ENCODE data around the gene EXOC2. TPM values are rescaled to one million over a fixed set of nuclear protein-coding genes. Genes with fewer than 3 reads are reported as not detected.

EXOC2 gene
- total RNA-seq, 1 experiment from 2014 or later = 30.5 TPM

DNA sequence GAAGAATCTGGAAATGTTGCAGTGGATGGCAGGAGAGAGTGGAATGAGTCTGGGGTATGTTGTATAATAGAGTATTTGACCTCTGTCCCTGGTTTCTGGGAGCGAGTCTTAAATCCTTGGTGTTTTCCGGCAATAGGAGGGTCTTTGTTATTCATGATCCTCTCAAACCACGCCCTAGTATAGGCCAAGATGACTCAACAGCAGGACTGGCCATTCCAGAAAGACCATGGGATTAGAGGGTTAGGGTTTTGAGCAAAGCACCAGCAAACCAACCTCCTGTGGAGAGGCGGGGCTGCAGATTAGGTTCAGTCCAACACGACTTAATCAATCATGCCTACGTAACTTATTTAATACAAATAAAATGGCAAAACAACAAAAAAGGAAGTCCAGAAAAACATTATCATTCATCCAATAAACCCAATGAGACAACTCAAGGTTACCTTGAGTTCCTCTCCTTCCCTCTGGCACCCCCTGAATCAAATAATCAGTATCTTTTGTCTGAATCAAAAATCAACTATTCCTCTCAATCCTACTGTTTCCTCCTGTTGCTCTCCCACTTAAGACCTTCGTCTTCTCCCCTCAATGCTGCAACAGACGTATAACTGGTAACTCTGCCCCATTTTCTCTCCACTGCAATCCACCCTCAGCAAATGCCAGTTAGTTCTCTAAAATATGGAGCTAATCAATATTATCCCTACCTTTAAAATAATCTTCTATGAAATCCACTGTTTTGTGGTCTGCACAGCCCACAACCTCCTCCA lies 51.5 kb downstream of the EXOC2 start:
- no peak overlapping the region for H3K27ac ChIP-seq (ENCODE audit: low read length)
- no peaks in the 10 kb centered on the region for H3K36me3 ChIP-seq (ENCODE audit: control insufficient read depth, insufficient read depth, low read length)
- no peak overlapping the region for H3K4me3 ChIP-seq (ENCODE audit: low read depth in 2 of 2, low read length in 2 of 2)
- H3K27me3 ChIP-seq (ENCODE audit: control insufficient read depth, insufficient read depth, low read length) = no peaks in the 10 kb centered on the region
- no peak for TF ChIP-seq SIN3A (IDR thresholded peaks at IDR 0.05; ENCODE audit: borderline replicate concordance, insufficient read depth, low read depth, low read length)
- TF ChIP-seq POLR2AphosphoS5 (IDR thresholded peaks at IDR 0.05; ENCODE audit: low read depth, low read length) = no peak
- TF ChIP-seq TCF7L2 (IDR thresholded peaks at IDR 0.05; ENCODE audit: low read depth, low read length) = no peak
- TF ChIP-seq, protein P1, sequence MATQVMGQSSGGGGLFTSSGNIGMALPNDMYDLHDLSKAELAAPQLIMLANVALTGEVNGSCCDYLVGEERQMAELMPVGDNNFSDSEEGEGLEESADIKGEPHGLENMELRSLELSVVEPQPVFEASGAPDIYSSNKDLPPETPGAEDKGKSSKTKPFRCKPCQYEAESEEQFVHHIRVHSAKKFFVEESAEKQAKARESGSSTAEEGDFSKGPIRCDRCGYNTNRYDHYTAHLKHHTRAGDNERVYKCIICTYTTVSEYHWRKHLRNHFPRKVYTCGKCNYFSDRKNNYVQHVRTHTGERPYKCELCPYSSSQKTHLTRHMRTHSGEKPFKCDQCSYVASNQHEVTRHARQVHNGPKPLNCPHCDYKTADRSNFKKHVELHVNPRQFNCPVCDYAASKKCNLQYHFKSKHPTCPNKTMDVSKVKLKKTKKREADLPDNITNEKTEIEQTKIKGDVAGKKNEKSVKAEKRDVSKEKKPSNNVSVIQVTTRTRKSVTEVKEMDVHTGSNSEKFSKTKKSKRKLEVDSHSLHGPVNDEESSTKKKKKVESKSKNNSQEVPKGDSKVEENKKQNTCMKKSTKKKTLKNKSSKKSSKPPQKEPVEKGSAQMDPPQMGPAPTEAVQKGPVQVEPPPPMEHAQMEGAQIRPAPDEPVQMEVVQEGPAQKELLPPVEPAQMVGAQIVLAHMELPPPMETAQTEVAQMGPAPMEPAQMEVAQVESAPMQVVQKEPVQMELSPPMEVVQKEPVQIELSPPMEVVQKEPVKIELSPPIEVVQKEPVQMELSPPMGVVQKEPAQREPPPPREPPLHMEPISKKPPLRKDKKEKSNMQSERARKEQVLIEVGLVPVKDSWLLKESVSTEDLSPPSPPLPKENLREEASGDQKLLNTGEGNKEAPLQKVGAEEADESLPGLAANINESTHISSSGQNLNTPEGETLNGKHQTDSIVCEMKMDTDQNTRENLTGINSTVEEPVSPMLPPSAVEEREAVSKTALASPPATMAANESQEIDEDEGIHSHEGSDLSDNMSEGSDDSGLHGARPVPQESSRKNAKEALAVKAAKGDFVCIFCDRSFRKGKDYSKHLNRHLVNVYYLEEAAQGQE (IDR thresholded peaks at IDR 0.05; ENCODE audit: insufficient read depth in 1 of 2, low read depth in 2 of 2, low read length in 1 of 2) = no peak
- TF ChIP-seq CTCF (IDR thresholded peaks at IDR 0.05) = no peak
- ChIA-PET CTCF (no interaction called here), POLR2A (no interaction called here)
- no peak for DNase-seq (ENCODE audit: low read depth, low spot score)
- BruUV-seq (replicated peaks) = no TSS peak
- ATAC-seq = no peak
- in situ Hi-C loops (cut with HindIII; ENCODE audit: low pct_unique_long_range_greater_than_20kb, low sequenced_read_pairs) (no loop called here), intact Hi-C loops (cut with micrococcal nuclease; ENCODE audit: unreplicated experiment) (no loop called here)
- H3K9me3 ChIP-seq (ENCODE audit: control insufficient read depth, insufficient read depth, low read depth, low read length) = no peaks in the 10 kb centered on the region
- H3K4me1 ChIP-seq (ENCODE audit: control insufficient read depth, insufficient read depth, low read length) = no peaks in the 10 kb centered on the region

GRCh38 chr6:636488-636887 lies 56.5 kb downstream of the EXOC2 start:
- no TSS peak for BruUV-seq (replicated peaks)
- CTCF ChIA-PET = no interaction called here

GRCh38 chr6:635233-635632 lies 57.7 kb downstream of the EXOC2 start:
- in situ Hi-C loops (cut with HindIII; ENCODE audit: low pct_unique_long_range_greater_than_20kb, low sequenced_read_pairs) (no loop called here), intact Hi-C loops (cut with micrococcal nuclease; ENCODE audit: unreplicated experiment) (no loop called here)
- Histone ChIP-seq H3K27ac (ENCODE audit: low read length) (no peak overlapping the region), H3K4me1 (ENCODE audit: control insufficient read depth, insufficient read depth, low read length) (no peaks in the 10 kb centered on the region), H3K9me3 (ENCODE audit: control insufficient read depth, insufficient read depth, low read depth, low read length) (no peaks in the 10 kb centered on the region), H3K27me3 (ENCODE audit: control insufficient read depth, insufficient read depth, low read length) (no peaks in the 10 kb centered on the region), H3K4me3 (ENCODE audit: low read depth in 2 of 2, low read length in 2 of 2) (no peak overlapping the region), H3K36me3 (ENCODE audit: control insufficient read depth, insufficient read depth, low read length) (no peaks in the 10 kb centered on the region; the same call in 1 of the 2 replicates)
- ChIA-PET CTCF (no interaction called here), POLR2A (no interaction called here)
- ATAC-seq (no peak), DNase-seq (ENCODE audit: low read depth, low spot score) (no peak)
- no TSS peak for BruUV-seq (replicated peaks)
- TF ChIP-seq CTCF (IDR thresholded peaks at IDR 0.05) (no peak), SIN3A (IDR thresholded peaks at IDR 0.05; ENCODE audit: borderline replicate concordance, insufficient read depth, low read depth, low read length) (no peak), POLR2AphosphoS5 (IDR thresholded peaks at IDR 0.05; ENCODE audit: low read depth, low read length) (no peak), TCF7L2 (IDR thresholded peaks at IDR 0.05; ENCODE audit: low read depth, low read length) (no peak)
- TF ChIP-seq, protein P1 (IDR thresholded peaks at IDR 0.05; ENCODE audit: insufficient read depth in 1 of 2, low read depth in 2 of 2, low read length in 1 of 2) = no peak

More at GRCh38 chr6:636488-636887, 56.5 kb downstream of the EXOC2 start:
- in situ Hi-C loops (cut with HindIII; ENCODE audit: low pct_unique_long_range_greater_than_20kb, low sequenced_read_pairs) = no loop called here
- no peaks in the 10 kb centered on the region; the same call in 1 of the 2 replicates for H3K36me3 ChIP-seq (ENCODE audit: control insufficient read depth, insufficient read depth, low read length)
- intact Hi-C loops (cut with micrococcal nuclease; ENCODE audit: unreplicated experiment) = no loop called here
- ATAC-seq = no peak
- no peak for TF ChIP-seq POLR2AphosphoS5 (IDR thresholded peaks at IDR 0.05; ENCODE audit: low read depth, low read length)
- no peak for DNase-seq (ENCODE audit: low read depth, low spot score)
- no peak overlapping the region for H3K4me3 ChIP-seq (ENCODE audit: low read depth in 2 of 2, low read length in 2 of 2)
- H3K4me1 ChIP-seq (ENCODE audit: control insufficient read depth, insufficient read depth, low read length) = no peaks in the 10 kb centered on the region
- no peak overlapping the region for H3K27ac ChIP-seq (ENCODE audit: low read length)
- POLR2A ChIA-PET = no interaction called here
- no peaks in the 10 kb centered on the region for H3K27me3 ChIP-seq (ENCODE audit: control insufficient read depth, insufficient read depth, low read length)
- no peaks in the 10 kb centered on the region for H3K9me3 ChIP-seq (ENCODE audit: control insufficient read depth, insufficient read depth, low read depth, low read length)

Measured in Panc1 (cell line).